Spleen (tissue), 11 donors: Measurements from ENCODE around the gene PLXNB2. TPM values are rescaled to one million over a fixed set of nuclear protein-coding genes. Genes with fewer than 3 reads are reported as not detected.

Experiments
- DNase-seq: peaks from one replicate; pipeline ENCODE4 v3.0.0-alpha.2; 2020
- H3K27ac ChIP-seq, 8 donors: fragments of 200-600 bp; sonication (generic) in 7 of 8; 1 replicate in 4 of 8; 2 replicates in 4 of 8; pipeline versions ENCODE4 v1.5.0 to v1.8.0; 2016 to 2021; ENCODE audit warnings: inconsistent platforms in 4 of 8, mild to moderate bottlenecking in 4 of 8, moderate library complexity in 1 of 8
- H3K27me3 ChIP-seq, 7 donors: fragments of 200-600 bp; sonication (generic) in 6 of 7; replicated peaks in 1 of 7; 1 replicate in 4 of 7; 2 replicates in 3 of 7; pipeline versions ENCODE4 v1.5.0 to v1.8.0; 2016 to 2021; ENCODE audit warnings: inconsistent platforms in 3 of 7, mild to moderate bottlenecking in 1 of 7
- H3K36me3 ChIP-seq, 6 donors: fragments of 200-600 bp; sonication (generic) in 5 of 6; 1 replicate in 4 of 6; 2 replicates in 2 of 6; pipeline versions ENCODE4 v1.5.0 to v1.8.0; 2016 to 2021; ENCODE audit warnings: inconsistent platforms in 2 of 6
- H3K4me1 ChIP-seq, 6 donors: fragments of 200-600 bp; sonication (generic) in 5 of 6; 1 replicate in 3 of 6; 2 replicates in 3 of 6; pipeline versions ENCODE4 v1.5.0 to v1.8.0; 2016 to 2021; ENCODE audit warnings: inconsistent platforms in 3 of 6
- H3K4me3 ChIP-seq, 8 donors: fragments of 200-600 bp; sonication (generic) in 7 of 8; 1 replicate in 4 of 8; 2 replicates in 4 of 8; pipeline versions ENCODE4 v1.5.0 to v1.8.0; 2016 to 2021; ENCODE audit warnings: inconsistent platforms in 4 of 8, mild to moderate bottlenecking in 4 of 8, moderate library complexity in 2 of 8
- H3K9me3 ChIP-seq, 8 donors: fragments of 200-600 bp; sonication (generic) in 7 of 8; 1 replicate in 4 of 8; 2 replicates in 4 of 8; pipeline versions ENCODE4 v1.5.0 to v1.8.0; 2016 to 2021; ENCODE audit warnings: inconsistent platforms in 4 of 8
- POLR2A ChIP-seq, 3 donors: fragments of 450-650 bp; IDR thresholded peaks; one replicate each; pipeline ENCODE4 v1.5.1; 2017; ENCODE audit warnings: antibody characterized with exemption in 3 of 3, mild to moderate bottlenecking in 1 of 3
- POLR2AphosphoS5 ChIP-seq, 3 donors: sonication (generic); formaldehyde crosslinking; IDR thresholded peaks; one replicate each; pipeline ENCODE4 v1.5.1; 2017; ENCODE audit warnings: antibody characterized with exemption in 3 of 3
- WGBS, 5 donors: extraction: QIAGEN DNeasy Blood & Tissue Kit in 3 of 5; methylation state at CpG; one replicate each; pipeline versions ENCODE4 v1.1.5 to v1.1.7; 2013 to 2018; 5-methylcytosine and 5-hydroxymethylcytosine counted together
- intact Hi-C: fragments of 100-400 bp; cut with DNase I; formaldehyde crosslinking; loops from one replicate; pipeline ENCODE4 v1.15.0; 2023; ENCODE audit warnings: low total_unique reads
- polyA plus RNA-seq, 3 donors: library from polyadenylated mRNA; stranded (reverse); fragments of 200-250 nt; gene quantifications; one replicate each; pipeline ENCODE4 v1.2.1, GENCODE V29; 2013
- total RNA-seq, 7 donors: library from RNA; depleted of rRNA in 3 of 7; stranded (reverse); fragments of >200 nt in 3 of 7; fragmentation: NEBNext Ultra II Directional in 4 of 7; extraction: Animal tissue kit (Norgen Biotek cat#: 25700) in 4 of 7; gene quantifications; one replicate each; pipeline versions ENCODE4 v1.1.0 to v1.2.1, GENCODE V29; 2016 to 2021
- TF ChIP-seq, protein P1 (sequence below), 11 experiments: fragments of 200-600 bp in 7 of 11; fragments of 450-650 bp in 4 of 11; sonication (generic) in 4 of 11; IDR thresholded peaks in 8 of 11; conservative IDR thresholded peaks in 3 of 11; 1 replicate in 7 of 11; 2 replicates in 4 of 11; pipeline versions ENCODE4 v1.4.0 to v1.8.0; 2016 to 2021; ENCODE audit warnings: antibody characterized with exemption in 11 of 11, inconsistent platforms in 4 of 11, mild to moderate bottlenecking in 1 of 11
- donor health status: healthy with polysubstance abuse.
- donor health status: DM: no; HTN: no; CAD: no; lungs with moderate emphysema.
- donor health status: DM: no; HTN: no; CAD: no.
- donor health status: Bipolar disorder and iron deficiency.
- donor health status: healthy.
- donor health status: DM: no; HTN: no; CAD: no.
- donor health status: DM: yes; HTN: yes; CAD: no.

The PLXNB2 gene
- total and polyA plus RNA-seq, 10 donors, result 41.9 to 382 (median 242) TPM

GRCh38 chr22:50315289-50316113, 8.1 kb upstream of the PLXNB2 start:
- intact Hi-C loops, result no loop called here

DNA sequence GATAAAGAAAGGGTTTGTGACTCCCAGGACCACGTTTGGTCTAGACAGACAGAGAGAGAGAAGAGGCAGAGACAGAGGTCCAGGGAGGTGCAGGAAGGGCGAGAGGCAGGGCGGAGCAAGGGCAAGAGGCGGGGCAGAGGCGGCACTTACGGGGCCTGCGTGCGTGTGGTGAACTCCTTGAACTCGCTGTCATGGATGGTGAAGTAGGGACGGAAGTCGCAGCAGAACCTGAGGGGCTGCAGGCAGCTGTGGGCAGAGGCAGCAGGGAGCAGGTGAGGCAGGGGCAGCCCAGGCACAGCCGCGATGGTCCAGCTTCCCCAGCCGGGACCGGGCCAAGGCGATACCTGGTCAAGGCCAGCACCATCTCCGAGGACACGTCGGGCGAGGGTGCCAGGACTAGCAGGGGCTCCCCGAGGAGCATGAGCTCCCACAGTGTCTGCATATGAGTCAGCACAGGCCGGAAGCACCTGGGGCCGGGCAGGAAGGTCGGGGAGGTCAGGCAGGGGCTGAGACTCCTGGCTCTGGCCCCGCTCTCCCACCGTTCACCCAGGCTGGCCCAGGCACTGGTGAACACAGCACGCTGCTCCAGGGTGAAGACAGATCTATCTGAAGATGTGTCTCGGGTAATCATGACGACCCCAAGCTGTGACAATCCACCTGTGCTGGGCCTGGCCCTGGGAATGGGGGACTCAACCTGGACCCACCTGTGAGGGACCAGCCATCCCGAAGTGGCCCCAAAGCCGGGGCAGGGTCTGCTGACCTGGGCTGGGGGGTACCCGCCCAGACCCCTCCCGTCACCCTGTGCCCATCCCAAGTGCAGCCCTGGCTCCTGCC, 7.2 kb upstream of the PLXNB2 start:
- Histone ChIP-seq H3K4me1 (peaks cover 26 to 86% (median 58%) of the 10 kb centered on the region in 6 donors), H3K36me3 (peaks cover 0 to 9% (median 0%) of the 10 kb centered on the region in 6 donors), H3K4me3 (peak overlapping the region in 7 of 8 donors; percentile 1 to 61 (median 28)), H3K27ac (peak overlapping the region in 7 of 8 donors; percentile 16 to 84 (median 76)), H3K9me3 (no peaks in the 10 kb centered on the region), H3K27me3 (no peaks in the 10 kb centered on the region)
- WGBS, 5 donors, result 8 to 29% (median 18%) methylated on average over 21 to 33 of the region's 33 CpGs
- TF ChIP-seq POLR2AphosphoS5 (IDR thresholded peaks at IDR 0.05), result peak; percentile 79 to 86 (median 82)
- no peak for TF ChIP-seq POLR2A (IDR thresholded peaks at IDR 0.05)
- peak; percentile 95 for DNase-seq
- intact Hi-C loops, result no loop called here

More at GRCh38 chr22:50315289-50316113, 8.1 kb upstream of the PLXNB2 start:
- TF ChIP-seq, protein P1, sequence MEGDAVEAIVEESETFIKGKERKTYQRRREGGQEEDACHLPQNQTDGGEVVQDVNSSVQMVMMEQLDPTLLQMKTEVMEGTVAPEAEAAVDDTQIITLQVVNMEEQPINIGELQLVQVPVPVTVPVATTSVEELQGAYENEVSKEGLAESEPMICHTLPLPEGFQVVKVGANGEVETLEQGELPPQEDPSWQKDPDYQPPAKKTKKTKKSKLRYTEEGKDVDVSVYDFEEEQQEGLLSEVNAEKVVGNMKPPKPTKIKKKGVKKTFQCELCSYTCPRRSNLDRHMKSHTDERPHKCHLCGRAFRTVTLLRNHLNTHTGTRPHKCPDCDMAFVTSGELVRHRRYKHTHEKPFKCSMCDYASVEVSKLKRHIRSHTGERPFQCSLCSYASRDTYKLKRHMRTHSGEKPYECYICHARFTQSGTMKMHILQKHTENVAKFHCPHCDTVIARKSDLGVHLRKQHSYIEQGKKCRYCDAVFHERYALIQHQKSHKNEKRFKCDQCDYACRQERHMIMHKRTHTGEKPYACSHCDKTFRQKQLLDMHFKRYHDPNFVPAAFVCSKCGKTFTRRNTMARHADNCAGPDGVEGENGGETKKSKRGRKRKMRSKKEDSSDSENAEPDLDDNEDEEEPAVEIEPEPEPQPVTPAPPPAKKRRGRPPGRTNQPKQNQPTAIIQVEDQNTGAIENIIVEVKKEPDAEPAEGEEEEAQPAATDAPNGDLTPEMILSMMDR (IDR thresholded peaks at IDR 0.05 in 8 of 11, conservative IDR thresholded peaks at IDR 0.05 in 3 of 11), result no peak
- TF ChIP-seq POLR2AphosphoS5 (IDR thresholded peaks at IDR 0.05), result peak in 1 of 3 donors; percentile 21
- Histone ChIP-seq H3K27ac (peak overlapping the region in 4 of 8 donors; percentile 76 to 84 (median 80)), H3K4me1 (peaks cover 20 to 78% (median 51%) of the 10 kb centered on the region in 6 donors), H3K4me3 (peak overlapping the region in 2 of 8 donors; percentile 1 to 61), H3K27me3 (no peaks in the 10 kb centered on the region), H3K36me3 (peaks cover 0 to 9% (median 0%) of the 10 kb centered on the region in 6 donors), H3K9me3 (no peaks in the 10 kb centered on the region)
- 67 to 86% (median 79%) methylated on average over 13 to 18 of the region's 18 CpGs for WGBS, 5 donors
- DNase-seq, result no peak

DNA sequence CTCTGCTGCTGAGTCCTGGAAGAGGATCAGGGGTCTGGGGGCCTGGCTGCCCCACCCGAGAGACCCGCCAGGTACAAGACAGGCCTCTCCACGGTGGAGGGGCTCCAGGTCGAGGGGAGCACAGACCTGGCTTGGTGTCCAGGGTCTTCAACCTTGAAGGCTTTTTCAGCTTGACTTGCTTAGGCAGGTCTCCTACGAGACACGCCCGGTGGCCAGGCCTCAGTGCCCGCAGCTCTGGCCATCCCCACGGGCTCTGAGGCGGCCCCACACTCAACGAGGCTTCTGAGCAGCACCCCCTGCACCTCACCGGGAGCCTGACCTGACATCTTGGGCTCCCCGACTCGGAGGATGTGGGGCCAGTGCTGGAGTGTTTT, 6.6 kb upstream of the PLXNB2 start:
- WGBS, 5 donors, result 22 to 49% (median 38%) methylated on average over 7 to 14 of the region's 14 CpGs
- intact Hi-C loops, result no loop called here
- Histone ChIP-seq H3K9me3 (no peaks in the 10 kb centered on the region), H3K27me3 (no peaks in the 10 kb centered on the region), H3K4me1 (peaks cover 32 to 91% (median 64%) of the 10 kb centered on the region in 6 donors), H3K4me3 (peak overlapping the region in 6 of 8 donors; percentile 1 to 61 (median 28)), H3K36me3 (peaks cover 0 to 9% (median 0%) of the 10 kb centered on the region in 6 donors), H3K27ac (peak overlapping the region in 7 of 8 donors; percentile 16 to 84 (median 76))
- DNase-seq, result no peak
- TF ChIP-seq, protein P1 (IDR thresholded peaks at IDR 0.05 in 8 of 11, conservative IDR thresholded peaks at IDR 0.05 in 3 of 11), result no peak
- TF ChIP-seq POLR2AphosphoS5 (IDR thresholded peaks at IDR 0.05) (no peak), POLR2A (IDR thresholded peaks at IDR 0.05) (no peak)

DNA sequence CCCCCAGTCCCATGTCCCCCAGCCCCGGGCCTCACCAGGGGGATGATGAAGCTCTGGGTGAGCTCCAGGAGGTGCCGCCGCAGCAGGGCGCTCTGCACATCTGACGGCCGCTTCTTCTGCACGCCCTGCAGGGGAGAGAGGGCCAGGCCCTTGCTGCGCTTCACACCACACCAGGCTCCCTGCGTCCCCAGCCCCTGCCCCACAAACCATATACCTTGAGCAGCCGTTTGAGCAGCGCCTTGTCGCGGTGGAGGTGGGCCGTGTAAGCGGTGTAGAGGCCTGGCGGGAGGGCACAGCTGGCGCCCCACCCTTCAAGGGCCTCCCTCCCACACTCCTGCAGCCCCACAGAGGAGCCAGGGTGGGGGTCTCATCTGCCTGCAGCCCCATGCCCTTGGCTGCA, 6.2 kb upstream of the PLXNB2 start:
- Histone ChIP-seq H3K27me3 (no peaks in the 10 kb centered on the region), H3K4me1 (peaks cover 36 to 91% (median 67%) of the 10 kb centered on the region in 6 donors), H3K9me3 (no peaks in the 10 kb centered on the region), H3K36me3 (peaks cover 0 to 9% (median 0%) of the 10 kb centered on the region in 6 donors), H3K27ac (peak overlapping the region in 5 of 8 donors; percentile 72 to 84 (median 76)), H3K4me3 (peak overlapping the region in 3 of 8 donors; percentile 28 to 61 (median 29))
- peak; percentile 76 for DNase-seq
- TF ChIP-seq POLR2AphosphoS5 (IDR thresholded peaks at IDR 0.05) (no peak), POLR2A (IDR thresholded peaks at IDR 0.05) (no peak)
- TF ChIP-seq, protein P1 (IDR thresholded peaks at IDR 0.05 in 8 of 11, conservative IDR thresholded peaks at IDR 0.05 in 3 of 11), result no peak
- 83 to 91% (median 87%) methylated on average over 13 to 17 of the region's 17 CpGs for WGBS, 5 donors
- intact Hi-C loops, result no loop called here
